ENCODE data around the gene ANKRD12. TPM values are rescaled to one million over a fixed set of nuclear protein-coding genes. Genes with fewer than 3 reads are reported as not detected.

The ANKRD12 gene
- total RNA-seq, 6 experiments from 2014 or later = 12.3 to 38.7 (median 21.4) TPM

DNA sequence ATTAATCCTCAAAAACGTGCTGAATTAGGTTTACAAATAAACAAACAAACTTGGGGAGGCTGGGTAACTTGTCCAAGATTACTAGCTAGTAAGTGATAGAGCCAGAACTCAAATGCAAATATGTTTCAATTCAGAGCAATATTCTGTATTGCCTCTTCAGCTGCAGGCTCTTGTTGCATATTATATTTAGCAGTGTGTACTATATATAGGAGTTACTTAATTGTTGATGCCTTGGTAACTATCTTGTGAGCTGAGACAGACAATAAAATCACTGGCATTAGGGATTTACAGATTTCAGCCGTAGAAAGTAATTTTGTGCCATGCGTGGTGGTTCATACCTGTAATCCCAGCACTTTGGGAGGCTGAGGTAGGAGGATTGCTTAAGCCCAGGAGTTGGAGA is 10.2 kb upstream of the ANKRD12 start:
- no peak overlapping the region for H3K27ac ChIP-seq
- intact Hi-C loops (cut with DNase I) = no loop called here
- peaks cover 2 to 83% (median 33%) of the 10 kb centered on the region in 4 donors for H3K36me3 ChIP-seq
- 77% methylated on average over 3 of the region's 3 CpGs for WGBS (ENCODE audit: insufficient coverage, low coverage, low lambda C conversion rate, missing lambda C conversion rate)
- DNase-seq (no peak), ATAC-seq (no peak)
- no peaks in the 10 kb centered on the region for H3K4me1 ChIP-seq
- TF ChIP-seq, protein P1, sequence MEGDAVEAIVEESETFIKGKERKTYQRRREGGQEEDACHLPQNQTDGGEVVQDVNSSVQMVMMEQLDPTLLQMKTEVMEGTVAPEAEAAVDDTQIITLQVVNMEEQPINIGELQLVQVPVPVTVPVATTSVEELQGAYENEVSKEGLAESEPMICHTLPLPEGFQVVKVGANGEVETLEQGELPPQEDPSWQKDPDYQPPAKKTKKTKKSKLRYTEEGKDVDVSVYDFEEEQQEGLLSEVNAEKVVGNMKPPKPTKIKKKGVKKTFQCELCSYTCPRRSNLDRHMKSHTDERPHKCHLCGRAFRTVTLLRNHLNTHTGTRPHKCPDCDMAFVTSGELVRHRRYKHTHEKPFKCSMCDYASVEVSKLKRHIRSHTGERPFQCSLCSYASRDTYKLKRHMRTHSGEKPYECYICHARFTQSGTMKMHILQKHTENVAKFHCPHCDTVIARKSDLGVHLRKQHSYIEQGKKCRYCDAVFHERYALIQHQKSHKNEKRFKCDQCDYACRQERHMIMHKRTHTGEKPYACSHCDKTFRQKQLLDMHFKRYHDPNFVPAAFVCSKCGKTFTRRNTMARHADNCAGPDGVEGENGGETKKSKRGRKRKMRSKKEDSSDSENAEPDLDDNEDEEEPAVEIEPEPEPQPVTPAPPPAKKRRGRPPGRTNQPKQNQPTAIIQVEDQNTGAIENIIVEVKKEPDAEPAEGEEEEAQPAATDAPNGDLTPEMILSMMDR (IDR thresholded peaks at IDR 0.05) = no peak
- TF ChIP-seq POLR2A (IDR thresholded peaks at IDR 0.05) = no peak
- no peaks in the 10 kb centered on the region for H3K9me3 ChIP-seq
- H3K27me3 ChIP-seq = no peaks in the 10 kb centered on the region
- no peak overlapping the region for H3K4me3 ChIP-seq

DNA sequence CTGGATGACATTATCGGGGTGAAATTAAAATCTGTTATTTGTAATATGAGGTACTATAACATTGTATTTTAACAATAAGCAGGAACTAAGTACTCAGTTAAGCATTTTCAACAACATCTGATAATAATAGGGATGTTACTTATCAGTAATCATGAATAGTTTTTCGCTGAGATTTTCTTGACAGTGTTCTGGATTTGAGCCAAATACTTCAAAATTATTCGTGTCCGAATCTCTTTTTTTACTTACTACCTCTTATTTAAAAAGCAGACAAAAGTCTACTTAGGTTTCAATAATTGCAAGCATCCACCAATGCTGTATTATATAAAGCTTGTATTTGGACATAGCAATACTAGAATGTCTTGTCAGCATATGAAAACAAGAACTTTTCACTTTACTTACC is 6.4 kb upstream of the ANKRD12 start:
- no peaks in the 10 kb centered on the region for H3K27me3 ChIP-seq
- H3K4me1 ChIP-seq = peaks cover 0 to 30% (median 16%) of the 10 kb centered on the region in 4 donors
- peaks cover 7 to 72% (median 34%) of the 10 kb centered on the region in 4 donors for H3K36me3 ChIP-seq
- 80% methylated on average over 4 of the region's 4 CpGs for WGBS (ENCODE audit: insufficient coverage, low coverage, low lambda C conversion rate, missing lambda C conversion rate)
- TF ChIP-seq, protein P1 (IDR thresholded peaks at IDR 0.05) = no peak
- no peak for TF ChIP-seq POLR2A (IDR thresholded peaks at IDR 0.05)
- intact Hi-C loops (cut with DNase I) = no loop called here
- ATAC-seq (no peak), DNase-seq (no peak)
- no peak overlapping the region for H3K4me3 ChIP-seq
- no peaks in the 10 kb centered on the region for H3K9me3 ChIP-seq
- H3K27ac ChIP-seq = no peak overlapping the region

DNA sequence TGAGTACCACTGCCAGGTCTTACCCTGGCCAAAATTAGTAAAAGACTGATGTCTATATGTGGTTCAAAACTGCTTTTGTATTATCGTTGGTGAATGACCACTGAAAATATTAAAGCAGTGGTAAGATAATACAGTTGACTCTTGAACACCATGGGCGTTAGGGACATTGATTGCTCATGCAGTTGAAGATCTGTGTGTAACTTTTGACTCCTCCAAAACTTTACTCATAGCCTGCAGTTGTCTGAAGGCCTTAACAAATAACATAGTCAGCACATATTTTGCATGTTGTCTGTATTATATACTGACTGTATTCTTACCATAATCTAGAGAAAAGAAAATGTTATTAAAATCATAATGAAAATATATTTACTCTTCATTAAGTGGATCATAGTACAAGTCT is 5.8 kb upstream of the ANKRD12 start:
- no peak overlapping the region for H3K27ac ChIP-seq
- peaks cover 0 to 36% (median 18%) of the 10 kb centered on the region in 4 donors for H3K4me1 ChIP-seq
- DNase-seq (no peak), ATAC-seq (no peak)
- no peaks in the 10 kb centered on the region for H3K27me3 ChIP-seq
- no peaks in the 10 kb centered on the region for H3K9me3 ChIP-seq
- H3K4me3 ChIP-seq = no peak overlapping the region
- intact Hi-C loops (cut with DNase I) = no loop called here
- WGBS (ENCODE audit: insufficient coverage, low coverage, low lambda C conversion rate, missing lambda C conversion rate) = 56% methylated on average over 2 of the region's 2 CpGs
- no peak for TF ChIP-seq POLR2A (IDR thresholded peaks at IDR 0.05)
- TF ChIP-seq, protein P1 (IDR thresholded peaks at IDR 0.05) = no peak
- peaks cover 7 to 65% (median 31%) of the 10 kb centered on the region in 4 donors for H3K36me3 ChIP-seq

DNA sequence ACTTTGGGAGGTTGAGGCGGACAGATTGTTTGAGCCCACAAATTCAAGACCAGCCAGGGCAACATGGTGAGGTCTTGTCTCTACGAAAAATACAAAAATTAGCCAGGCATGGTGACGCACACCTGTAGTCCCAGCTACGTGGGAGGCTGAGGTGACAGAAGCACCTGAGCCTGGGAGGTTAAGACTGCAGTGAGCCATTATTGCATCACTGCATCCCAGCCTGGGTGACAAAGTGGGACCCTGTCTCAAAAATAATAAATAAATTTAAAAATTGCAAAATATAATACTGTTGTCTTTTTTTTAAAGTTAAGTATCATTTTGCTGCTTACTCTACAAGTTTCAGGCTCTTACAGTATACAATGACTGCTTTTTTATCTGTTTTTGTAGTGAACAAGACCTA is 4.0 kb upstream of the ANKRD12 start:
- no peaks in the 10 kb centered on the region for H3K9me3 ChIP-seq
- no peak overlapping the region for H3K4me3 ChIP-seq
- ATAC-seq = no peak
- 100% methylated on average over 4 of the region's 4 CpGs for WGBS (ENCODE audit: insufficient coverage, low coverage, low lambda C conversion rate, missing lambda C conversion rate)
- H3K27ac ChIP-seq = no peak overlapping the region
- H3K36me3 ChIP-seq = peaks cover 3 to 47% (median 24%) of the 10 kb centered on the region in 4 donors
- TF ChIP-seq POLR2A (IDR thresholded peaks at IDR 0.05) = no peak
- TF ChIP-seq, protein P1 (IDR thresholded peaks at IDR 0.05) = no peak
- intact Hi-C loops (cut with DNase I) = no loop called here
- no peak for DNase-seq
- H3K4me1 ChIP-seq = peaks cover 0 to 36% (median 18%) of the 10 kb centered on the region in 4 donors
- no peaks in the 10 kb centered on the region for H3K27me3 ChIP-seq

DNA sequence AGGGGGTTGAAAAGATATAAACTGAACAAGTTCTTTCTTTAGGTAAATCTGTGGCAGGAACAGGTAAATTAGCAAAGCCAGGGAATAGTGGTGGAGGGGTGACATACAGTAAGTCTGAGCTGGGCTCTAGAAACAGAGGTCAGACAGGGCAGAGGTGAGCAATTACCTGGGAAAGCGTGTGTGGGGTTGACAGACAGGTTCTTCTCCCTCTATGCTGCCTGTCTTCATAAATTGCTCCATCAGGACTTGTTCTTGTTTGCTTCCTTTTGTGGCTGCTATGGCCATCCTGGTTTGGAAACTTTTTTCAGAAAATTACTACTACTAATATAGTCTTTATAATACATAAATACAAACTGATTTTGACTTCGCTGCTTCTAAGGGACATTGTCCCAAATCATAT is 3.4 kb upstream of the ANKRD12 start:
- no peaks in the 10 kb centered on the region for H3K9me3 ChIP-seq
- no peaks in the 10 kb centered on the region for H3K27me3 ChIP-seq
- no peak for ATAC-seq
- intact Hi-C loops (cut with DNase I) = no loop called here
- H3K36me3 ChIP-seq = peaks cover 3 to 41% (median 20%) of the 10 kb centered on the region in 4 donors
- peaks cover 0 to 36% (median 18%) of the 10 kb centered on the region in 4 donors for H3K4me1 ChIP-seq
- TF ChIP-seq, protein P1 (IDR thresholded peaks at IDR 0.05) = no peak
- no peak for TF ChIP-seq POLR2A (IDR thresholded peaks at IDR 0.05)
- no peak overlapping the region for H3K27ac ChIP-seq
- 60% methylated on average over 2 of the region's 2 CpGs for WGBS (ENCODE audit: insufficient coverage, low coverage, low lambda C conversion rate, missing lambda C conversion rate)
- DNase-seq = no peak
- no peak overlapping the region for H3K4me3 ChIP-seq
